DOHH2 (cell line): ENCODE results near the gene NAT10.

Experiments used
- H3F3A ChIP-seq: fragments of 200-600 bp; sonication (generic), shearing (Covaris generic); 2 replicates; pipeline ENCODE4 v1.6.0; 2016; ENCODE audit warnings: antibody characterized with exemption, mild to moderate bottlenecking; ENCODE audit not compliant: control insufficient read depth, insufficient read depth
- H3K27ac ChIP-seq: fragments of 200-600 bp; sonication (generic); 2 replicates; pipeline ENCODE4 v1.5.1; 2014; ENCODE audit warnings: low read depth, mild to moderate bottlenecking, low read length, moderate library complexity
- H3K27me3 ChIP-seq: fragments of 200-600 bp; sonication (generic); 2 replicates; pipeline ENCODE4 v1.6.1; 2014; ENCODE audit warnings: mild to moderate bottlenecking, low read length, mixed read lengths; ENCODE audit not compliant: control insufficient read depth
- H3K36me3 ChIP-seq: fragments of 200-600 bp; sonication (generic); 2 replicates; pipeline ENCODE4 v1.6.1; 2014; ENCODE audit warnings: mild to moderate bottlenecking, low read length, moderate library complexity, mixed read lengths; ENCODE audit not compliant: control insufficient read depth
- H3K4me1 ChIP-seq: fragments of 200-600 bp; sonication (generic); 2 replicates; pipeline ENCODE4 v1.6.1; 2014; ENCODE audit warnings: mild to moderate bottlenecking, low read length, mixed read lengths; ENCODE audit not compliant: control insufficient read depth
- H3K4me2 ChIP-seq: fragments of 200-600 bp; sonication (generic); 2 replicates; pipeline ENCODE4 v1.6.0; 2014; ENCODE audit warnings: mild to moderate bottlenecking, low read length, moderate library complexity
- H3K4me3 ChIP-seq: fragments of 200-600 bp; sonication (generic); 2 replicates; pipeline ENCODE4 v1.5.1; 2014; ENCODE audit warnings: mild to moderate bottlenecking, low read length, mixed read lengths
- H3K79me2 ChIP-seq: fragments of 200-600 bp; sonication (generic); 2 replicates; pipeline ENCODE4 v1.6.1; 2014; ENCODE audit warnings: mild to moderate bottlenecking, low read length, mixed read lengths; ENCODE audit not compliant: control insufficient read depth
- H3K9me2 ChIP-seq: fragments of 200-600 bp; sonication (generic); replicated peaks from 2 replicates; pipeline ENCODE4 v1.6.1; 2014; ENCODE audit warnings: mild to moderate bottlenecking, low read length, mixed read lengths; ENCODE audit not compliant: control insufficient read depth
- H3K9me3 ChIP-seq: fragments of 200-600 bp; sonication (generic); 2 replicates; pipeline ENCODE4 v1.6.1; 2014; ENCODE audit warnings: antibody characterized with exemption, low read length, mixed read lengths; ENCODE audit not compliant: control insufficient read depth, insufficient read depth
- H4K20me1 ChIP-seq: fragments of 200-600 bp; sonication (generic); 2 replicates; pipeline ENCODE4 v1.6.0; 2014; ENCODE audit warnings: low read depth, mild to moderate bottlenecking, antibody characterized with exemption, low read length, moderate library complexity; ENCODE audit not compliant: control insufficient read depth, insufficient read depth
- EZH2phosphoT487 ChIP-seq: fragments of 200-600 bp; sonication (generic); IDR thresholded peaks from 2 replicates; pipeline ENCODE4 v1.6.1; 2017; ENCODE audit warnings: borderline replicate concordance, mild to moderate bottlenecking, antibody characterized with exemption, low read length, moderate library complexity, mixed read lengths
- TF ChIP-seq, protein P1 (sequence below): fragments of 200-600 bp; sonication (generic); IDR thresholded peaks from one replicate; pipeline ENCODE4 v1.5.1; 2014; ENCODE audit warnings: antibody characterized with exemption, mild to moderate bottlenecking, low read depth, low read length; ENCODE audit not compliant: poor library complexity, severe bottlenecking

Gene NAT10

GRCh38 chr11:34149274-34149673, 43.8 kb downstream of the NAT10 start:
- H3K9me3 ChIP-seq: no peaks in the 10 kb centered on the region
- H3K4me2 ChIP-seq: no peak overlapping the region
- no peaks in the 10 kb centered on the region for H3F3A ChIP-seq
- H3K4me3 ChIP-seq: no peak overlapping the region
- H3K9me2 ChIP-seq: no peaks in the 10 kb centered on the region
- H3K27me3 ChIP-seq: no peaks in the 10 kb centered on the region
- H3K36me3 ChIP-seq: peaks cover 85% of the 10 kb centered on the region
- TF ChIP-seq, protein P1, sequence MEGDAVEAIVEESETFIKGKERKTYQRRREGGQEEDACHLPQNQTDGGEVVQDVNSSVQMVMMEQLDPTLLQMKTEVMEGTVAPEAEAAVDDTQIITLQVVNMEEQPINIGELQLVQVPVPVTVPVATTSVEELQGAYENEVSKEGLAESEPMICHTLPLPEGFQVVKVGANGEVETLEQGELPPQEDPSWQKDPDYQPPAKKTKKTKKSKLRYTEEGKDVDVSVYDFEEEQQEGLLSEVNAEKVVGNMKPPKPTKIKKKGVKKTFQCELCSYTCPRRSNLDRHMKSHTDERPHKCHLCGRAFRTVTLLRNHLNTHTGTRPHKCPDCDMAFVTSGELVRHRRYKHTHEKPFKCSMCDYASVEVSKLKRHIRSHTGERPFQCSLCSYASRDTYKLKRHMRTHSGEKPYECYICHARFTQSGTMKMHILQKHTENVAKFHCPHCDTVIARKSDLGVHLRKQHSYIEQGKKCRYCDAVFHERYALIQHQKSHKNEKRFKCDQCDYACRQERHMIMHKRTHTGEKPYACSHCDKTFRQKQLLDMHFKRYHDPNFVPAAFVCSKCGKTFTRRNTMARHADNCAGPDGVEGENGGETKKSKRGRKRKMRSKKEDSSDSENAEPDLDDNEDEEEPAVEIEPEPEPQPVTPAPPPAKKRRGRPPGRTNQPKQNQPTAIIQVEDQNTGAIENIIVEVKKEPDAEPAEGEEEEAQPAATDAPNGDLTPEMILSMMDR: no peak
- TF ChIP-seq EZH2phosphoT487: no peak
- no peak overlapping the region for H3K27ac ChIP-seq
- peaks cover 5% of the 10 kb centered on the region; the same call in 1 of the 2 replicates for H4K20me1 ChIP-seq
- H3K79me2 ChIP-seq: no peaks in the 10 kb centered on the region
- peaks cover 34% of the 10 kb centered on the region for H3K4me1 ChIP-seq

- no peak overlapping the region for H3K27ac ChIP-seq
- no peaks in the 10 kb centered on the region for H3K79me2 ChIP-seq
- no peaks in the 10 kb centered on the region for H3K9me2 ChIP-seq
- TF ChIP-seq, protein P1: peak; percentile 33
- TF ChIP-seq EZH2phosphoT487: no peak
- H3K4me3 ChIP-seq: no peak overlapping the region
- H3K4me2 ChIP-seq: no peak overlapping the region
- H3K27me3 ChIP-seq: no peaks in the 10 kb centered on the region
- H3K36me3 ChIP-seq: peaks cover 84% of the 10 kb centered on the region
- no peaks in the 10 kb centered on the region for H3K9me3 ChIP-seq
- peaks cover 38% of the 10 kb centered on the region for H3K4me1 ChIP-seq
- H3F3A ChIP-seq: no peaks in the 10 kb centered on the region
- H4K20me1 ChIP-seq: peaks cover 8% of the 10 kb centered on the region; the same call in 1 of the 2 replicates
Observed at GRCh38 chr11:34149786-34150185, 44.4 kb downstream of the NAT10 start.

DNA sequence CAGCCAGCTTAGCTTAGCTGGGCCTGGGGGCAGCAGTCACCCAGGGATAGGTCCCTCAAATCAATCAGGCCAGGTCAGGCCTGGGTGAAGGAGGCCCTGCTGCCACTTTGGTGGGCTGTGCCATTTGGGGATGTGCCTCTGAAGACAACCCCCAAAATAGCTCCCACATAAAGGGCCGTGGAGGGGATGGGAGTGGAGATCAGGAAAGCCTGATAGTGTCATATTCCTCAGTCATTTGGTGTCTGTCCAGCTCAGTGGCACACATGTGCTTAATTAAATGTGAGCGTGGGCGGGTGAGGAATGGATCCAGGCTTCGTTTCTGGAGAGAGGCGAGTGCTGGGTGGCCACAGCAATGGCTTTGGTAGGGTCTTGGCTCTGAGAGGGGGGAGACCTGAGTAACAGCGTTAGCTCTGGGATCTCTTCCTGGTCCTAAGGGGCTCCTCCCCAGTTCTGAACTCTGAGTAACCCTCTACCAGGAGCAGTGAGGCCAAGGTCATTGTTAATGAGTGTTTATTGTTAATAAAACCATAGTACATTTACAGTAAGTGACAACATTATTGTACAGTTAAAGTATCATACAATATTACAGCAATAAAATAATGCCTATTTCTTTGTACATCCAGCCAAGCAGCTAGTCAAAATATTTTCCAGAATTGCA, 45.2 kb downstream of the NAT10 start:
- Histone ChIP-seq H3K4me3 (no peak overlapping the region), H3K9me3 (no peaks in the 10 kb centered on the region), H3K36me3 (peaks cover 81% of the 10 kb centered on the region), H3K9me2 (no peaks in the 10 kb centered on the region), H3K79me2 (no peaks in the 10 kb centered on the region), H3K27ac (no peak overlapping the region), H3K27me3 (no peaks in the 10 kb centered on the region), H3K4me2 (no peak overlapping the region), H3K4me1 (peaks cover 31% of the 10 kb centered on the region), H4K20me1 (peaks cover 9% of the 10 kb centered on the region; the same call in 1 of the 2 replicates), H3F3A (no peaks in the 10 kb centered on the region)
- no peak for TF ChIP-seq EZH2phosphoT487
- TF ChIP-seq, protein P1: no peak
